Measurements from ENCODE around the gene POLR2M. TPM values are rescaled to one million over a fixed set of nuclear protein-coding genes. Genes with fewer than 3 reads are reported as not detected.

Gene POLR2M
- total and polyA plus RNA-seq, 10 of the 15 experiments (the other 5 are each of a cell fraction or from before 2014, with no cell fraction given): 5.8 to 364 (median 23.7) TPM

DNA sequence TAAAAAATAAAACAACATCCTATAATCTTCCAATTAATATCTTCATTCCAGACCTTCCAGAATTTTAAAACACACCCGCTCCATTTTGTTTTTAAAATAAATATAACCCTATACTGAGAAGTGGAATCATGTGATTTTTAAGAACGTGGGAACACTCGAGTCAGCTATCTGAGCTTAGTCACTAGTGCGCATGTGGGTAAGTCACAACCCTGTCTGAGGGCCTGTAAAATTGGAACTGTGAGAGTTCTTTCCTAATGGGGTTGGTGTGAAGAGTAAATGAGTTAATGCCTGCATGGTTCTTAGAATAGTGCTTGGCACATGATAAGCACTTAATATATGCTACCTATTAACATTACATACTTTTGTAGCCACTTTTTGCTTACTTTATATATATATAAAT is 19.9 kb upstream of the POLR2M start:
- Histone ChIP-seq H3K4me1 (ENCODE audit: control insufficient read depth, insufficient read depth, low read length) (no peaks in the 10 kb centered on the region), H3K27me3 (replicated peaks in 1 of 2; ENCODE audit: control insufficient read depth in 2 of 2, insufficient read depth in 2 of 2, low read length in 1 of 2) (no peaks in the 10 kb centered on the region), H4K20me1 (ENCODE audit: control insufficient read depth, insufficient read depth) (no peaks in the 10 kb centered on the region), H3K9ac (ENCODE audit: control insufficient read depth, insufficient read depth, low read length) (no peak overlapping the region), H3K9me3 (replicated peaks; ENCODE audit: control insufficient read depth, insufficient read depth, low read length) (no peaks in the 10 kb centered on the region), H3K36me3 (ENCODE audit: control insufficient read depth in 2 of 2, insufficient read depth in 2 of 2, low read length in 1 of 2) (no peaks in the 10 kb centered on the region), H3K27ac (ENCODE audit: control insufficient read depth, insufficient read depth) (no peak overlapping the region), H3K79me2 (ENCODE audit: control insufficient read depth, insufficient read depth, low read length) (no peaks in the 10 kb centered on the region), H2AFZ (ENCODE audit: control insufficient read depth, low read depth, low read length) (no peak overlapping the region), H3K4me3 (no peak overlapping the region), H3K4me2 (ENCODE audit: control insufficient read depth, insufficient read depth) (no peak overlapping the region)
- FAIRE-seq: no peak
- CTCF ChIA-PET: interaction anchor here (1.2 kb wide), 1 partner anchor 9 kb away, joined by 3 read pairs; no protein-coding TSS in a partner anchor
- no peak for ATAC-seq
- in situ Hi-C loops (cut with MboI): no loop called here
- SMC1A ChIA-PET (ENCODE audit: uncharacterized antibody, unreplicated experiment): no interaction called here
- RAD21 ChIA-PET (ENCODE audit: unreplicated experiment): interaction anchor here (1.0 kb wide), 1 partner anchor 122 kb away, joined by 3 read pairs; no protein-coding TSS in a partner anchor
- POLR2A ChIA-PET: no interaction called here
- no peak for DNase-seq (ENCODE audit: low read depth, low spot score)
- TF ChIP-seq PML (IDR thresholded peaks at IDR 0.05; ENCODE audit: low read length) (no peak), PAX8 (IDR thresholded peaks at IDR 0.05) (no peak), SP1 (IDR thresholded peaks at IDR 0.05; ENCODE audit: low read depth, low read length) (no peak), YBX1 (IDR thresholded peaks at IDR 0.05) (no peak), RFX5 (IDR thresholded peaks at IDR 0.05; ENCODE audit: low read depth, low read length) (no peak)
- 93% methylated on average over 4 of the region's 4 CpGs for WGBS (ENCODE audit: insufficient coverage, insufficient replicate concordance, low lambda C conversion rate, missing lambda C conversion rate)
- intact Hi-C loops (cut with micrococcal nuclease; ENCODE audit: unreplicated experiment): no loop called here
- no TSS peak for BruUV-seq (replicated peaks)

DNA sequence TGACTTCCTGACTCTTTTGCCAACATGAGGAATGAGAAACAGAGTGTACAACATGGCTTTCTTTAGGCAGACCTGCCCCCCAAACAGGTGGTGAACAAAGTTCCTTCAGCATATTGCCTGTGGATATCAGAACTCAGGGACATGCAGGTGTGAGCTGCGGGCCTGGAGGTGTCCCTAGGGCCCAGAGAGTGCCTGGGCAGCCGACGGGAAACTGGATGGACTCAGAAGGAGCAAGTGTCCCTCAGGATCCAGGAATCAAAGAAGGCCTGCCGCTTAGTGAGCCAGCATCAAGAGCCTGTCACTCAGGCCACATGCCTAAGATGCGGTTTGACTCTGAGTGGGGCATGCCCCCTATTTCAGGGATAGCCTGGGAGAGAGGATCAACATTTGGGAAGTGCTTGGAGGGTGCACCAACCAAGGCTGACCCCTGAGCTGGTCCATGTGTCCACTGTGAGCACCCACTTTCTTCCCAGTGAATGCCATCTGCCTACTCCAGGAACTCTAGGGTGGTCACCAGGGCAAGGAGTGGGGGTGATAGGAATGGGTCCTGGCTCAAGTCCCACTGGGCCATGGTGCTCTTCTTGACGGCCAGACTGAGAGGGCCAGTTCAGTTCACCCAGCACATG is 16.1 kb upstream of the POLR2M start:
- Histone ChIP-seq H3K9me3 (replicated peaks; ENCODE audit: control insufficient read depth, insufficient read depth, low read length) (no peaks in the 10 kb centered on the region), H3K4me3 (no peak overlapping the region), H3K27ac (ENCODE audit: control insufficient read depth, insufficient read depth) (no peak overlapping the region), H3K36me3 (ENCODE audit: control insufficient read depth in 2 of 2, insufficient read depth in 2 of 2, low read length in 1 of 2) (no peaks in the 10 kb centered on the region), H3K4me1 (ENCODE audit: control insufficient read depth, insufficient read depth, low read length) (no peaks in the 10 kb centered on the region), H3K27me3 (replicated peaks in 1 of 2; ENCODE audit: control insufficient read depth in 2 of 2, insufficient read depth in 2 of 2, low read length in 1 of 2) (no peaks in the 10 kb centered on the region), H4K20me1 (ENCODE audit: control insufficient read depth, insufficient read depth) (no peaks in the 10 kb centered on the region), H3K4me2 (ENCODE audit: control insufficient read depth, insufficient read depth) (no peak overlapping the region), H3K79me2 (ENCODE audit: control insufficient read depth, insufficient read depth, low read length) (no peaks in the 10 kb centered on the region), H3K9ac (ENCODE audit: control insufficient read depth, insufficient read depth, low read length) (no peak overlapping the region), H2AFZ (ENCODE audit: control insufficient read depth, low read depth, low read length) (no peak overlapping the region; the same call in 1 of the 2 replicates)
- ChIA-PET POLR2A (no interaction called here), SMC1A (ENCODE audit: uncharacterized antibody, unreplicated experiment) (no interaction called here), RAD21 (ENCODE audit: unreplicated experiment) (no interaction called here), CTCF (no interaction called here)
- intact Hi-C loops (cut with micrococcal nuclease; ENCODE audit: unreplicated experiment) (no loop called here), in situ Hi-C loops (cut with MboI) (no loop called here)
- BruUV-seq (replicated peaks): no TSS peak
- DNase-seq (ENCODE audit: low read depth, low spot score) (no peak), FAIRE-seq (no peak), ATAC-seq (no peak)
- WGBS (ENCODE audit: insufficient coverage, insufficient replicate concordance, low lambda C conversion rate, missing lambda C conversion rate): 46% methylated on average over 6 of the region's 6 CpGs
- TF ChIP-seq MTA3 (IDR thresholded peaks at IDR 0.05; ENCODE audit: borderline replicate concordance, low read length) (no peak), ATF2 (IDR thresholded peaks at IDR 0.05; ENCODE audit: low read length) (no peak), SREBF2 (IDR thresholded peaks at IDR 0.05; ENCODE audit: low read length) (no peak), MLLT1 (IDR thresholded peaks at IDR 0.05) (no peak), CHD2 (IDR thresholded peaks at IDR 0.05; ENCODE audit: borderline replicate concordance, low read depth, low read length) (no peak), YY1 (IDR thresholded peaks at IDR 0.05; ENCODE audit: low read depth, low read length) (no peak), MYC (IDR thresholded peaks at IDR 0.05; ENCODE audit: insufficient read depth, insufficient read length, insufficient replicate concordance, low read length, severe bottlenecking) (no peak)
